Liver (tissue), 9 donors: ENCODE data around the gene KLF11. TPM values are rescaled to one million over a fixed set of nuclear protein-coding genes. Genes with fewer than 3 reads are reported as not detected.

Experiments
- DNase-seq: peaks from one replicate; pipeline ENCODE4 v3.0.0-alpha.2; 2017; ENCODE audit warnings: low spot score
- H3K27ac ChIP-seq, 2 donors: one replicate each; pipeline ENCODE4 v1.7.0; 2013; ENCODE audit warnings: inconsistent platforms in 2 of 2, low read length in 2 of 2, control low read depth in 1 of 2, low read depth in 1 of 2, mild to moderate bottlenecking in 1 of 2
- H3K27me3 ChIP-seq, 4 donors: one replicate each; pipeline versions ENCODE4 v1.6.1 to v1.7.0; 2013; ENCODE audit warnings: low read length in 3 of 4, inconsistent platforms in 1 of 4, mild to moderate bottlenecking in 1 of 4, moderate library complexity in 1 of 4; ENCODE audit not compliant: control insufficient read depth in 4 of 4, insufficient read depth in 4 of 4
- H3K36me3 ChIP-seq, 4 donors: one replicate each; pipeline versions ENCODE4 v1.6.1 to v1.7.0; 2013; ENCODE audit warnings: low read length in 3 of 4, mild to moderate bottlenecking in 3 of 4, low read depth in 1 of 4, moderate library complexity in 1 of 4; ENCODE audit not compliant: control insufficient read depth in 4 of 4, insufficient read depth in 3 of 4
- H3K4me1 ChIP-seq, 4 donors: one replicate each; pipeline versions ENCODE4 v1.6.1 to v1.7.0; 2013; ENCODE audit warnings: low read length in 3 of 4, mild to moderate bottlenecking in 3 of 4, moderate library complexity in 1 of 4; ENCODE audit not compliant: control insufficient read depth in 4 of 4, insufficient read depth in 4 of 4
- H3K4me3 ChIP-seq, 3 donors: one replicate each; pipeline versions ENCODE4 v1.6.1 to v1.7.0; 2013; ENCODE audit warnings: low read length in 3 of 3, control low read depth in 1 of 3, low read depth in 1 of 3, mild to moderate bottlenecking in 1 of 3
- H3K9ac ChIP-seq, 2 donors: one replicate each; pipeline ENCODE4 v1.7.0; 2013; ENCODE audit warnings: low read length in 2 of 2, mild to moderate bottlenecking in 2 of 2, moderate library complexity in 2 of 2, control low read depth in 1 of 2, low read depth in 1 of 2
- H3K9me3 ChIP-seq, 4 donors: one replicate each; pipeline versions ENCODE4 v1.6.1 to v1.7.0; 2013; ENCODE audit warnings: low read length in 3 of 4; ENCODE audit not compliant: control insufficient read depth in 4 of 4
- EGR1 ChIP-seq, 2 donors: IDR thresholded peaks; 2 replicates each; pipeline ENCODE4 v1.6.1; 2016 to 2018; ENCODE audit warnings: antibody characterized with exemption in 2 of 2, low read depth in 2 of 2
- FOXA1 ChIP-seq: IDR thresholded peaks from 2 replicates; pipeline ENCODE4 v1.6.1; 2016; ENCODE audit warnings: antibody characterized with exemption
- HNF4A ChIP-seq, 2 donors: conservative IDR thresholded peaks; 2 replicates each; pipeline ENCODE4 v1.6.1; 2016; ENCODE audit warnings: antibody characterized with exemption in 2 of 2, mild to moderate bottlenecking in 2 of 2
- JUND ChIP-seq, 2 donors: IDR thresholded peaks; 2 replicates each; pipeline ENCODE4 v1.6.1; 2016; ENCODE audit warnings: antibody characterized with exemption in 2 of 2
- RAD21 ChIP-seq, 2 donors: IDR thresholded peaks; 2 replicates each; pipeline ENCODE4 v1.6.1; 2016; ENCODE audit warnings: antibody characterized with exemption in 2 of 2, mild to moderate bottlenecking in 2 of 2
- RXRA ChIP-seq, 2 donors: IDR thresholded peaks; 2 replicates each; pipeline ENCODE4 v1.6.1; 2017 to 2018; ENCODE audit warnings: antibody characterized with exemption in 2 of 2, mild to moderate bottlenecking in 1 of 2
- SP1 ChIP-seq: IDR thresholded peaks from 2 replicates; pipeline ENCODE4 v1.6.1; 2018; ENCODE audit warnings: antibody characterized with exemption, mild to moderate bottlenecking
- TAF1 ChIP-seq: conservative IDR thresholded peaks from 2 replicates; pipeline ENCODE4 v1.6.1; 2016; ENCODE audit warnings: antibody characterized with exemption, mild to moderate bottlenecking
- YY1 ChIP-seq: IDR thresholded peaks from 2 replicates; pipeline ENCODE4 v1.6.1; 2016; ENCODE audit warnings: antibody characterized with exemption, mild to moderate bottlenecking
- WGBS: extraction: QIAGEN DNeasy Blood & Tissue Kit; methylation state at CpG from one replicate; pipeline ENCODE4 v1.1.7; 2013; 5-methylcytosine and 5-hydroxymethylcytosine counted together
- polyA plus RNA-seq, 2 donors: library from polyadenylated mRNA; stranded (reverse) in 1 of 2; unstranded in 1 of 2; fragments of 200-250 nt in 1 of 2; fragments of >200 nt in 1 of 2; fragmentation: Nextera tagmentation in 1 of 2; extraction: Ambion mirVana in 1 of 2; gene quantifications; one replicate each; pipeline versions ENCODE4 v1.2.1 to v1.2.3, GENCODE V29; 2013 to 2015
- total RNA-seq, 2 donors: library from RNA; depleted of rRNA; stranded (reverse); fragments of >200 nt; gene quantifications; one replicate each; pipeline ENCODE4 v1.2.3, GENCODE V29; 2014
- TF ChIP-seq, protein P1 (sequence below): fragments of 150-350 bp; IDR thresholded peaks from 2 replicates; pipeline ENCODE4 v1.5.1; 2017; ENCODE audit warnings: improper control_type of control experiment, low read depth, low read length; ENCODE audit not compliant: missing input control
- TF ChIP-seq, protein P2 (sequence below): IDR thresholded peaks from 2 replicates; pipeline ENCODE4 v1.6.1; 2016; ENCODE audit warnings: antibody characterized with exemption
- donor health status: healthy.
- donor health status: healthy.
- donor health status: healthy.
- donor health status: healthy.
- donor health status: healthy.

Gene KLF11
- total and polyA plus RNA-seq, 4 donors, result 10.5 to 43.0 (median 14.5) TPM

DNA sequence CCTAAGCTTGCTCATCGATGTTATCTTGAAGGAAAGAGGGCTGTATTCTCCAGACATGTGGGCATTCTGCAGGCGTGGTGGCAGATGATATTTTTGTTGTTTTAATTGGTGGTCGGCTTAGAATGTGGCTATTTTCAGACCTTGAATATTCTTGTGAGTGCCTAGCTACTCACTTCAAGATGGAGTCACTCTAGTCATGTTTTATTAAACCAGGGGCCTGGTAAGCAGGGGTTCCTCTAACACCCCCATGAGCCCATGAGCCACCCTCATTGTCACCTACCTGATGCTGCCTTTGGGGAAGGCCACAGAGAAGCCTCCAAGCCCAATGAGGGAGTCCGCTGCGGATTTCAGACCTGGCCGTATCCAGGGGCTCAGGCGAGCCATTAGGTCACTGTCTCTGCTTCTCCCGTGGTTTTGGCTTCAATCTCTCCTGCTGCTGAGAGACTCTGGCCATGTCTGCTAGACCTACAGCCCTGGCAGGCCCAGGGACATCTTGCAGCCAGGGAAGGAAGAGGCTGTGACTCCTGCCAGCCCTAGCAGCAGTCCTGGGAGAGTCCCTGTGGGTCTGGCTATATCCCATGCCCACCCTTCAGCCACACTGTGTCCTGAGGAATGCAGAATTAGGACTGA, 16.3 kb upstream of the KLF11 start:
- H3K4me1 ChIP-seq, result no peaks in the 10 kb centered on the region
- no peak for DNase-seq
- no peak overlapping the region for H3K9ac ChIP-seq
- H3K4me3 ChIP-seq, result no peak overlapping the region
- H3K27me3 ChIP-seq, result no peaks in the 10 kb centered on the region
- TF ChIP-seq YY1, result no peak
- no peak for TF ChIP-seq JUND (IDR thresholded peaks at IDR 0.05)
- TF ChIP-seq HNF4A (conservative IDR thresholded peaks at IDR 0.05), result no peak
- no peak for TF ChIP-seq RAD21 (IDR thresholded peaks at IDR 0.05)
- TF ChIP-seq, protein P1, sequence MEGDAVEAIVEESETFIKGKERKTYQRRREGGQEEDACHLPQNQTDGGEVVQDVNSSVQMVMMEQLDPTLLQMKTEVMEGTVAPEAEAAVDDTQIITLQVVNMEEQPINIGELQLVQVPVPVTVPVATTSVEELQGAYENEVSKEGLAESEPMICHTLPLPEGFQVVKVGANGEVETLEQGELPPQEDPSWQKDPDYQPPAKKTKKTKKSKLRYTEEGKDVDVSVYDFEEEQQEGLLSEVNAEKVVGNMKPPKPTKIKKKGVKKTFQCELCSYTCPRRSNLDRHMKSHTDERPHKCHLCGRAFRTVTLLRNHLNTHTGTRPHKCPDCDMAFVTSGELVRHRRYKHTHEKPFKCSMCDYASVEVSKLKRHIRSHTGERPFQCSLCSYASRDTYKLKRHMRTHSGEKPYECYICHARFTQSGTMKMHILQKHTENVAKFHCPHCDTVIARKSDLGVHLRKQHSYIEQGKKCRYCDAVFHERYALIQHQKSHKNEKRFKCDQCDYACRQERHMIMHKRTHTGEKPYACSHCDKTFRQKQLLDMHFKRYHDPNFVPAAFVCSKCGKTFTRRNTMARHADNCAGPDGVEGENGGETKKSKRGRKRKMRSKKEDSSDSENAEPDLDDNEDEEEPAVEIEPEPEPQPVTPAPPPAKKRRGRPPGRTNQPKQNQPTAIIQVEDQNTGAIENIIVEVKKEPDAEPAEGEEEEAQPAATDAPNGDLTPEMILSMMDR, result no peak
- TF ChIP-seq, protein P2, sequence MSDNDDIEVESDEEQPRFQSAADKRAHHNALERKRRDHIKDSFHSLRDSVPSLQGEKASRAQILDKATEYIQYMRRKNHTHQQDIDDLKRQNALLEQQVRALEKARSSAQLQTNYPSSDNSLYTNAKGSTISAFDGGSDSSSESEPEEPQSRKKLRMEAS, result no peak
- TF ChIP-seq FOXA1, result no peak
- TF ChIP-seq SP1, result no peak
- H3K36me3 ChIP-seq, result no peaks in the 10 kb centered on the region
- no peak overlapping the region for H3K27ac ChIP-seq
- 90% methylated on average over 8 of the region's 8 CpGs for WGBS
- H3K9me3 ChIP-seq, result no peaks in the 10 kb centered on the region

DNA sequence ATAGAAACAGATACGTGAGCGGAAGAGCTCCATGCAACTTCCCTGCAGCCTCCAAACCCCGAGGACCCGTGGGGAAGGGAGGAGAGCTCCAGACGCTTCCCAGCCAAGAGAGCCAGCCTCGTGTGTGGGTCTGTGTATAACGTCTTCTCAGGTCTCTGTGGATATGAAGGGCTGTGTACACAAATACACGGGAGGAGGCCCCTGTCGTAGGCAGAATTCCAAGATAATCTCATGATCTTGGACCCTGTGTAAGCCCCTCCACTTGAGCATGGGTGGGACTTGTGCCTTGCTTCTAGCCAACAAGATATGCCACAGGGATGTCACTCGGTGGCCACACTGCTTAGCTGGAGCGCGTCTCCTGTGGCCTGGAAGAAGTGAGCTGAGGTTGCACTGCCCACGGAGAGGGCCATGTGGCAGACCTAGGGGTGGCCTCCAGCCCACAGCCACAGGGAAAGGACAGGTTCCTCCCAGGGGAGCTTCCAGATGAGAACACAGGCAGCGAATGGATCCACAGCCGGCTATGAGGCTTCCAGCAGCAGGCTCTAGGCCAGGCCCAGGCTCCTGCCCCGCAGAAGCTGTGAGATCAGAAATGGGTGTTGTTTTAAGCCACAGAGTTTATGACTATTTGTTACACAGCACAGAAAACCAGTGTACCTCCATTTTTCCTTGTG, 15.6 kb upstream of the KLF11 start:
- H3K4me1 ChIP-seq, result no peaks in the 10 kb centered on the region
- H3K27ac ChIP-seq, result no peak overlapping the region
- H3K4me3 ChIP-seq, result no peak overlapping the region
- no peak overlapping the region for H3K9ac ChIP-seq
- H3K9me3 ChIP-seq, result no peaks in the 10 kb centered on the region
- no peak for DNase-seq
- 96% methylated on average over 16 of the region's 16 CpGs for WGBS
- no peaks in the 10 kb centered on the region for H3K27me3 ChIP-seq
- TF ChIP-seq RXRA (IDR thresholded peaks at IDR 0.05), result no peak
- TF ChIP-seq TAF1, result no peak
- TF ChIP-seq SP1, result no peak
- TF ChIP-seq YY1, result no peak
- TF ChIP-seq EGR1 (IDR thresholded peaks at IDR 0.05; ENCODE audit: low read depth in 2 of 2), result no peak
- no peaks in the 10 kb centered on the region for H3K36me3 ChIP-seq

DNA sequence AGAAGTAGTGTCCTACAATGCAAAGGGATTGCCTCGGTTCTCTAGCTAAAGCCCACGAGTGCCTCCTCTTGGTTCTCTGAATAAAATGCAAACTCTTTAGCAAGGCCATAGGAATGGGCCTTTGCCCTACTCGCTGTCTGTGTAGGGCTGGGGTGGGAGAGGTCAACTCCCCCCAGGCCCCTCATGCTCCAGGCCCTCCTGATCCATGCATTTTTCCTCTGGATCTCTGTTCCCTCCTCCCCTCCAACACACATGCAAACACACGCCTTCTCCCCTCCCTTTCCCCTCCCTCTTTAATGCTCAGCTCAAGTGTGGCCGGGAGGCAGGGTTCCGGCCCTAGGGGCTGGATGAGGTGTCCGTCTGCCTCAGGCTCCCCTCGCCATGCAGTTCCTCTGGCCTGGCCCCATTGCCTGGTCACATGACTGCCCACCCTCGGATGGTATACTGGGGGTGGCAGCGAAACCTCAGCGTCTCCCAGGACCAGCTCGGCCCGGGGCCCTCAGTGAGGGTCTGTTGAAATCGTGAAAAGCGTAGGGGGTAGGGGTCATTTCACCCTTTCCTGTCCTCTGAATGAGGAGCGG, 14.9 kb upstream of the KLF11 start:
- Histone ChIP-seq H3K36me3 (no peaks in the 10 kb centered on the region), H3K4me3 (no peak overlapping the region), H3K27ac (no peak overlapping the region), H3K9ac (no peak overlapping the region), H3K27me3 (no peaks in the 10 kb centered on the region), H3K4me1 (no peaks in the 10 kb centered on the region), H3K9me3 (no peaks in the 10 kb centered on the region)
- TF ChIP-seq RAD21 (IDR thresholded peaks at IDR 0.05) (peak; percentile 6 to 10), EGR1 (IDR thresholded peaks at IDR 0.05; ENCODE audit: low read depth in 2 of 2) (no peak)
- 88% methylated on average over 16 of the region's 16 CpGs for WGBS
- DNase-seq, result no peak
